Right forelimb (tissue), 1 donor: Measurements from ENCODE around the gene CNTN5.

ENCODE experiments used
- DNase-seq: peaks from one replicate; pipeline ENCODE4 v3.0.0-alpha.2; 2018

The CNTN5 gene

DNA sequence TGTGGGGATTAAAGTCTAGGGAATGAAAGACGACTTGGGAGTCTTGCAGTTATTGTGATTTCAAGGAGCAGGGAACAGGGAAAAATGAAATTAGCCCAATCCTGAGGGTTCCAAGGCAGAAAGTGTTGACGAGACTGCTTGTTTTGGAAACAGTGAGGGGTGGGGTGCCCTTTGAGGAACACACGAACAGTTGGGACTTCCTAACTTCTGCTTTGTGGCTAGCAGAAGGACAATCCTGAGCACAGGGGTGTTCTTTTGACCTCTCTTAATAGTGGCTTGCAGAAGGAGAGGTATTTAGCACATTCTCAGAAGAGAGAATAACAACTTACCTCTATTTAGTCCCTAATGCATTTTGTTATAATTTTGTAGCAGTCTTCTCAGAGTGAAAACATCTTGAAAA, 1120.5 kb downstream of the CNTN5 start:
- no peak for DNase-seq

DNA sequence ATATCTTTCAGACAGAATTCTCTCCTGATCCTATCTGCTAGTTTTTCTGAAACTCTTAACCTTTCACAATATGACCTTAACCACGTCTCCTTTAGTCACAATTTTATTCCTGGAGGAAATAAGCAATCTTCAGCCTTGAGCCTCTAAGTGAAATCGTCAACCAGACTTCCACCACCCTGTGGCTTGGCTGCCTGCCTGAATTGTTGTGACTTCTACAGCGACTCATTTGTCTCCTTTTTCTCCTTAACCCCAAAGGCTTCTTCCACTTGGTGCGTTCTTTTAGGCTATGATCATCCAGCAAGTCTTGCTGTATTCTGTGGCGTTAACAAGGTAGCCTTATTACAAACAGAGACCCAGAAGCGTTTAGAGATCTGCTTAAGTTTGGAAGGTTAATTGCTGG, 1131.2 kb downstream of the CNTN5 start:
- no peak for DNase-seq

DNA sequence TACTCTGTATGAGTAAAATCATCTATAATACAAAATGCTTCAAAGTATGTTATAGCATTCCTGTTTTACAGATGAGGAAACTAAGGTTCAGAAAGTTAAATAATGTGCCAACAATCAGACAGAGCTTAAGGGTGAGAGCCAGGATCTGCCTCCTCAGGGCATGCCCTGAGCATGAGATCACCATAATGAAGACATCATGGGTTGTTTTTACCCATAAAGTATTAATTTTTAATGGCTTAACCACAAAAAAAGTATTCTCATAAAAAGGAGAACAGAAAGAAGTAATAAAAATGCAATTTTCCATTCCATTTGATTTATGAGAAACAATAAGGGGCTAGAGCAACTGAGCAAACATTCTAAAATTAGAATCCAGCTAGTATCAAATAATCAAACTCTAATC, 1132.0 kb downstream of the CNTN5 start:
- no peak for DNase-seq

DNA sequence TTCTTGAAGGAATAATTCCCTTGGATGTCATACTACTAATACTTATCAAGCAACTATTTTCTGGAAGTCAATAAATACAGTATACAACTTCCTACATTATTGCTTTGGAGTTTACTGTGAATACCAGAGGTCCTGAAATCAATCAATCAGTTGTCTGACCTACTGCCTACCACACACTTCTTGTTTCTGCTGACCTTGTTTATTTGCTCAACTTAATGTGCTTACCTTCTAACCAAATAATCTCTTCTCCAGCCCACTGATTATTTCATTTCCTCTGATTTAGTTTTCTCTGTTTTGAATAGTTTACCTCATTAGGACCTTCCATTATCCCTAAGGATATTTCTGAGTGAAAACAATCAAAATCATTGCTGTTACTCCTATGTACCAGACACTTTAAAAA, 1142.7 kb downstream of the CNTN5 start:
- DNase-seq, result no peak

DNA sequence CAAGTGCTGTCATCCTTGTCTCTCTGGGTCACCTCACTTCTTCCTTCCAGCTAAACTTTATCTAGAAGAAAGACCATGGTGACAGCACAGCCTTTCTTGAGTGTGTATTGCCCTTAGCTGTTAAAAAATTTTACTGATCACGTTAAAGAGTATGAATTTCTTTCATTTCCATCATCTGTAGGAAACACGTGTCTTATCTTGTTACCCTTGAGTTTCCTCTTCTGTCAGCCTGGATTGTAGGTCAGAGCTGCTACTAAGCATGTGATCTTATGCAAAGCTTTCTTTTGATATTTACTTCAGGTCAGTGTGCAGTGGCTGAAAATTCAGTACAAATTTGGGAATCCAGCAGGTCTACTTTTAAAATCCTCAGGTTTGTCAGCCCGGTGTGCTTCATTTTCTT, 1154.1 kb downstream of the CNTN5 start:
- DNase-seq, result no peak

DNA sequence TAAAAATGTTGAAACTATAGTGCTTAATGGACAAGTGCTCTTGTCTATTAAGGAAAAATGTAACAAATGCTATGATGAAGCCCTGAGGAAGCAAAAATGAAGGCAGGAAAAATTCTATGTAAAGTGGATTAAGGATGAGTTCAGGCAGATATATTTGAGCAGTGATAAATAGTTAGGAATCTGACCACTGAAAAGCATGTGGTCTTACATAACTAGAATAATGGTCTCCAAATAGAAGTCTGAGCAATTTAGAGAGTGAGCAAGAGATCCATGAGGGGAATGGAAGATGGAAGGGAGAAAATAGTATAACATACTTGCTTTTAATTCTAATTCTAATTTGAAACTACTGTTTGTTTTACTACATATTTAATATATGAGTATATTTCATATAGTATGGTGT, 1155.7 kb downstream of the CNTN5 start:
- DNase-seq, result no peak

DNA sequence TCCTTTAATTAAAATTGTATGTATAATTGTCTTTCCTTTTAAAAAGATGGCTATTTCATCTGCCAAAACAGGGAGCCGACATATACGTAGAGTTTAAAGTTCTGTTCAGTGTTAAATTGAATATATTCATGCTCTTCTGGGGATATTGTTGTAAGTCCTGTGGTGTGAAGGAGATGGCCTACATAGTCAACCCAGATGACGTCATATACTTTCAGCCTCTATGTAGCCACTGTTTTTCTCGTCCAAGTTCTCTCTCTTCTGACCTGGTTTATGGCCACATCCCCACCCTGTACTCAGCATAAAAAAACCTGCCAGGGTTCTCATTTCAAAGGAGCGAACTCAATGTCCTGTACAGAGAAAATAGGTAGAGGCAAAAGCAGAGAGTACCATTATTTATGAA, 1156.9 kb downstream of the CNTN5 start:
- no peak for DNase-seq

DNA sequence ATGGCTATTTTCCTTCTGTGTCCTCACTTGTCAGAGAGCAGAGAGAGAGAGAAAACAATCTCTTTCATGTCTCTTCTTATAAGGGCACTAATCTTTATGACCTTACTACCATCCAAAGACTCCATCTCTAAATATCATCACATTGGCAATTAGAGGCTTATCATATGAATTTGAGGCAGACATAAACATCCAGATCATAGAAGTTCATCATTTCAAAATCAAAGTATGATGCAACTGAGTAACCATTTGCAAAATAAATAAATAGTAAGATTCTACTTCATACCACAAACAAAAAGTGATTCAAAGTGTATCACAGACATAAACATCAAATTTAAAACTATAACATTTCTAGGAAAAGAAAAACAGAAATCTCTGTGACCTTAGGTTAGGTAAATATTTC, 1161.6 kb downstream of the CNTN5 start:
- DNase-seq, result no peak

DNA sequence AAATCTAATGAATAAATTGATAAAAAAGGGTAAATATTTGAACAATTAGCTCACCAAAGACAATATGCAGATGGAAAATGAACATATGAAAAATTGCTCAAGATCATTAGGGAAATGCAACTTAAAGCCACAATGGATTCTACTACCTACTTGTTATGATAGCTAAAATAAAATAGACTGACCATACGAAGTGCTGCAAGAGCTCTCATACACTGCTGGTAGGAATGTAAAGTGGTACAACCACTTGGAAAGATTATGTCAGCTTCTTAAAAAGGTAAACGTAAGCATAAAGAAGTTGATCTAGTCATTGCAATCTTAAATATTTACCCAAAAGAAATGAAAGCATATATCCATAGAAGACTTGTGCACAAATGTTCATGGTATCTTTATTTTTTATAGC, 1162.2 kb downstream of the CNTN5 start:
- DNase-seq, result no peak

DNA sequence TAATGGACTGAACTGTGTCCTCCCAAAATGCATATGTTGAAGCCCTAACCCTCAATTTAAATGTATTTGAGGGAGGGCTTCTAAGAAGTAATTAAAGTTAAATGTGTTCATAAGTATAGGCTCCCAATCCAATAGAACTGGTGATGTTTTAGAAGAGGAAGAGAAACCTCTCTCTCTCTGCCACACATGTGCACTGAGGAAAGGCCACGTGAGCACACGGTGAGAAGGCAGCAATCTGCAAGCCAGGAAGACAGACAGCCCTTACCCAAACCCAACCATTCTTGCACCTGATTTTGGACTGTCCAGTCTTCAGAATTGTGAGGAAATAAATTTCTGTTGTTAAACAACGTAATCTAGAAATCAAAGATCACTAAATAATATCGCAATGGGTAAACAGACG, 1164.8 kb downstream of the CNTN5 start:
- DNase-seq, result no peak

DNA sequence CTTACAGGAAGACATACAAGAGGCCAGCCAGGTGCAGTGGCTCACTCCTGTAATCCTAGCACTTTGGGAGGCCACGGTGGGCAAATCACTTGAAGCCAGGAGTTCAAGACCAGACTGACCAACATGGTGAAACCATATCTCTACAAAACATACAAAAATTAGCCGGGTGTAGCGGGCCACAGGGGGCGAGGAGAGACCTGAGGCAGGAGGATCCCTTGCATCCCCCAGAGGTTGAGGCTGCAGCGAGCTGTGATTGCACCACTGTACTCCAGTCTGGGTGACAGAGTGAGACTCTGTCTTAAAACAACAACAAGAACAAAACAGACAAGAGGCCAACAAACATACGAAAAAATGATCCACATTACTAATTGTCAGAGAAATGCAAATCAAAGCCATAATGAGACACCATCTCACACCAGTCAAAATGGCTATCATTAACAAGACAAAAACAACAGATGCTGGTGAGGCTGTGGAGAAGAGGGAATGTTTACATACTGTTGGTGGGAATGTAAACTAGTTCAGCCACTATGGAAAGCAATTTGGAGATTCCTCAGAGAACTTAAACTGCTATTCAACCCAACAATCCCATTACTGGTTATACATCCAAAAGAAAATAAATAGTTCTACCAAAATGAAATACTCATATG, 1167.5 kb downstream of the CNTN5 start:
- DNase-seq, result no peak

DNA sequence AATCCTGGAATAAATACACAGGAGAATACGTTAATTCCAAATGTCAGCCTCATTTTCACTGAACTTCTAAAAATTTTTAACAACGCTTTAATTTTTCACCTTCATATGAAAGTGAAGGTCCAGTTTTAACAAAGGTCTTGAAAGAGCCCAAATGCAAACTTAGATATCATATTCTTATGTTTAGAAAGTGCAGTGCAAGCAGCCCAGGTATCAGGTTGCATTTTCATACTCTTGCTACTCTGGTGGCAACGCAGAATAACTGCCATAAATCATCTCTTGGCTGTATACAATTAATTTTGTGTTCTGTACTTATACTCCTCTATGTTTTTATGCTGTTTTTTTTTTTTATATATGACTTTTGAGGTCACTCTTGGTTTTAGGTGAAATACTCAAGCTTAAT, 1169.6 kb downstream of the CNTN5 start:
- no peak for DNase-seq

DNA sequence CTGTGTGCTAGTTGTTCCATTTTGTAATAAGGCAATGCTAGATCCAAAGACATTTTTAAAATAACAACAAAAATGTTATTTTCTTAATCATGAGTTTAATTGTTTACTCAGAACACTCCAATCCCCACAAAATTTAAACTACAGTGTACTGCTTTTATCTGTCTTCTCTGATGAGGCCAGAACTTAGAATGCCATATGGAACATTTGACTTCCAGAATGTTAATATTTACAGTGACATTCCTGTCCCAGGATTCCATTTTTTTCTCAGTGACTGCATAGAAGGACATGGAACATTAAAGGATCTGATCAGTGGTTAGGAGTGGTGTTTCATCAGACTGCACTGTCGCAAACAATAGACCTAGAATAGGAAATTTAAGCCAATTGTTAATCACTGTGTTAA, 1171.4 kb downstream of the CNTN5 start:
- DNase-seq, result no peak

DNA sequence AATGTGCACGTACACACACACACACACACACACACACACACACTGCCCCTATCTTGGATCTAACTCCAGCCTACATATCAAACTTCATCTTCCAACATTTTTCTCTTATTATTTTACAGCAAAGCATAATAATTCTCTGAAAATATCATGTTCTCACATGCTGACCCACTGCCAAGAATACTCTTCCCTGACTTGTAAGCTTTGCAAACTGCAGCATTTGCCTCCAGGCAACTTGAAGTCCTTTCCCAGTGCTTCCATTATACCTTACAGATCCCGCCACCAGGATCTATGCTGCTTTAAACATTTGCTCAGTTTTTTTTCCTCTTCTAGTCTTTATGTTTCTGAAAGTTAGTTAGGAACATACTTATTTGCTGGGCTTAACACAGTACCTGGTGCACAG, 1183.0 kb downstream of the CNTN5 start:
- DNase-seq, result no peak

DNA sequence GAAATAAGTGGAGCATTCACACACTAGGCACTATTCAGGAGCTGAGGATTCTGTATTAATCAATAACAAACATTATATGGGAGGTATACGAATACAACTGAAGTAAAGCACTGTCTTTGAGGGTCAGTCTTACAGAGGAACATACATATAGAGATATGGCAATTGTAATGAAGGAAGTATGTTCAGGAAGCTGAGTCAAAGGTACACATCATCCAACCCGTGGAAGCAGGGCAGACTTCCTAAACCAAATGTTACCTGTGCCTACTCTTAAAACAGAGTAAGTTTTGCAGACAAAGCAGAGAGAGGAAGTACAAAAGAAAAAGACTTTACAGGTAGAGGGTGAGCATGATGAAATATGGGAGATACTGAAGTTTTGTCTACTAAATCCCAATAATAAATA, 1185.2 kb downstream of the CNTN5 start:
- DNase-seq, result no peak

DNA sequence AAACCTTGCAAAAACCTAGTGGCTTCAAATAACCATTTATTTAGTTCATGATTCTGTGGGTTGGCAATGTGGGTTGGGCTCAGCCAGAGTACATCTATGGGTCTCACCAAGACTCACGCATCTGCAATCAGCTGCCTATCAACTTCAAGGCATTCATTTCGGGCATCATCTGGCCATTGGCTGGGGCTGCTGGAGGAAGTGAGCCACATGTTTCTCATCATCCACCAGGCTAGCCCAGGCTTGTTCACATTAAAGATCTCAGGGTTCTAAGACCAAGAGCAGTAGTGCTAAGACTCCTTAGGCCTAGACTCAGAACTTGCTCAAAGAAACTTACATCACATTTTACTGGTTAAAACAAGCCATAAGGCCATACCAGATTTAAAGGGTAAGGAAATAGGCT, 1187.5 kb downstream of the CNTN5 start:
- no peak for DNase-seq

DNA sequence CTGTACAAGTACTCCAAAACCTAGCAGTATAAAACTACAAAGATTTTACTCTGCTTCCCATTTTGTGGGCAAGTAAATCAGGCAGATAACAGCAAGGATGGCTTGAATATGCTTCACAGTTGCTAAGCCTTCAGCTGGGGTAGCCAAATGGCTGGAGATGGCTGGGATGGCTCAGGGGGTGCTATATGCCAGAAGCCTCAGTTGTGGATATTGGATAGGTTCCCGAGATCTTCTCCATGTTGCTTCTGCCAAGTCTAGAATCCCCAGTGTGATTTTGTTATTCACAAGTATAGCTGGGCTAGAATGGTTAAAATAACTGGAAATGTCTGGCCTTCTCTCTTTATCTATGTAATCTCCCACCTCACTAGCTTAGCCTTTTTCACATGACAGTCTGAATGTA, 1194.0 kb downstream of the CNTN5 start:
- no peak for DNase-seq

DNA sequence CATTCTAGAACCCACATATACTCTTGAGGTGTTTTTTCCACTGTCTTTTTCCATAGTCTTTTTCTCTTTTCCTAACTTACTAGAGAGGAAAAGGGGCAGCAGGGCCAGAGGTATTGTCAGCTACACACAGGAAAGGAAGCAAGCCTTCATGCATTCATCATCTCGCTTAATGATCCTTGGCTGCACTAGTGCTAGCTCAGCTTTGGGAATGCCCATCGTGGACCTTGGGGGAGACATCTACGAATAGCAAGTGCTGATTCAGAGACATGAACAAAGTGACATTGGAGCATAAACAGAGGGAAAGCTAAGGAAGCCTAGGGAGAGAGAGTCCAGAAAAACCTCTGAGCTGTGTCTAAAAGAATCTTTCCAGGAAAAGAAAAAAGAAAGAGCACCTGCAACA, 1200.1 kb downstream of the CNTN5 start:
- DNase-seq, result no peak

DNA sequence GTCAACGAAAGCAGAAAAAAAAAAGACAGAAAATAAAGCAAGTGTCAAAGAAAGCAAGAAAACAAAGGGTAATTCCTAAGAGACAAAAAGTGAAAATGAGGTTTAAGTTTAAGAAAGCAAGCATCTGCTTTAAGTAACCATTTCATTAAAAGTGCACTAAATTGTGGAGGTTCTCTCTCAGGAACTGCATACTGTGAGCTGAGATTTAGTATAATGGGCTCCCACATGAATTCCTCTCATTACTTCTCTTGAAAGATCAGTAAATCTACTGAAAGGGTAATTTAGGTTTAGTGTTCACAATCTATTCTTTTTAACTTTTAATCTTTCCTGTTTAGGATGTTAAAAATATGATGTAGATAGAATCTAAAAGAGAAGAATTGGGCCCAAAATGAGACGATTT, 1201.0 kb downstream of the CNTN5 start:
- no peak for DNase-seq

DNA sequence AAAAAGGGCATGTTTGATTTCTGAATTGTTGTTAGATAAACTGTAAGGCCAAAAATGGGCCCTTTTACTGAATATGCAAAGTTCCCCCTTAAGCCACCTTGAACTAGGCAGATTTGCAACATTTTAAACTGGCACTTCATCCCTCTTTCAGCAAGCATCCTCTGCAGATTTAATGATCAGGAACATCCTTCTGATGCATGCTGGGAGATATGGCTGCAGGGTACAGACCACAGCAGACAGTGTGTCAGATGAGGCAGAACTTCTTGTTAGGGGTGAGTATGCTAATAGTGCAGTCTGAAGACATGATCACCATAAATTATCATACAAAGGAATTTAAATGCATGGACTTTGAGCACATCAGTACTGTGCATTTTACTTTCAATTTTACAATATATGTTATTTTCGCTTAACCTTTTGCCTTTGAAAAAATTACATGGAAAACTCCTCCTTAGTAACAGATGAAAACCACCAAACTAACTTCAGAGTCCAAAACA, 1203.8 kb downstream of the CNTN5 start:
- no peak for DNase-seq

DNA sequence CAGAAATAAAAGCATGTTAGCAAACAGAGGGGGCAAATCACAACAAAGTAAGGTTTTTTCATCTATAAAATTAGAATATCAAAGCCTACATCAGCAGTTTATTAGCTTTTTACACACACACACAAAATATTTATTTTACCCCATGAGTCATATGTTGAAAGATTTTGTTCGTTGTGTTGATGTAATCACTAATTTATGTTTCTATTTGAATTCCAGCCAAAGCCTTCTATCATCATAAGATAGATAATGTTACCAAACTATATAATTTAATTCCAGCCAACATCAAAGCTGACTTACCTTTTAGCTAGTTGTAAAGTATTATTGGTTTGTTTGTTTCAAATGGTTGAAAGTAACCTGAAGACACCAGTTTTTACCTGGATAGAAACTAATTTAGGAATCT, 1208.3 kb downstream of the CNTN5 start:
- DNase-seq, result no peak

DNA sequence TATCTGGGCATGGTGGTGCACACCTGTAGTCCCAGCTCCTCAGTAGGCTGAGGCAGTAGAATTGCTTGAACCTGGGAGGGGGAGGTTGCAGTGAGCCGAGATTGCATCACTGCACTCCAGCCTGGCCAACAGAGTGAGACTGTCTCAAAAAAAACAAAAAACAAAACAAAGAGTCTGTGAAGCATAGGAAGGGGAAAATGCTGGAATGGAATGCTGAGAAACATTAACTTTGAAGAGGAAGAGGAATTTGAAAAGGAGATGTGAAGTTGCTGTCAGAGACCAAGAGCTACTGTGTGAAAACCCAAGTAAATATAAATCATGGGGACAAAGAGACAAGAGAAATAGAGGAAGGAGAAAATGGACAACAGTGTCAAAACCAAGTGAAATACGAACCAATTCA, 1211.3 kb downstream of the CNTN5 start:
- no peak for DNase-seq

DNA sequence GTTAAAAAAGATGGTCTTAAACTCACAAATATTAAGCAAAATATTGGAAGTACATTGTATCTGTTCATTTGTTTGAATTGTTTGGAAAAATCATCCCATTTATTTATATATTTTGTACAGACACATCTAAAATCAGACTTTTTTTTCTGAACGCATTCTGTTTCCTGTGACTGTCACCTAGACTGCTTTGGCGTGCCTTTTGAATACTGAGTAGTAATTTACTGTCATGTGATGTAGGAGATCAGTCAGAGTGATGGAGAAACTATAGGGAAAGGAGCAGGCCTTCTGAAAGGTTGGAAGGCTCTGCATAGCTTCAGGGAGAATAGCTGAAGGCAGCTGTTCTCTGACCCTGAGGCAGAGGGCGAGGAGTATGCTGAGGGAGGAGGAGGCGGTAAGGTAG, 1214.3 kb downstream of the CNTN5 start:
- DNase-seq, result no peak

DNA sequence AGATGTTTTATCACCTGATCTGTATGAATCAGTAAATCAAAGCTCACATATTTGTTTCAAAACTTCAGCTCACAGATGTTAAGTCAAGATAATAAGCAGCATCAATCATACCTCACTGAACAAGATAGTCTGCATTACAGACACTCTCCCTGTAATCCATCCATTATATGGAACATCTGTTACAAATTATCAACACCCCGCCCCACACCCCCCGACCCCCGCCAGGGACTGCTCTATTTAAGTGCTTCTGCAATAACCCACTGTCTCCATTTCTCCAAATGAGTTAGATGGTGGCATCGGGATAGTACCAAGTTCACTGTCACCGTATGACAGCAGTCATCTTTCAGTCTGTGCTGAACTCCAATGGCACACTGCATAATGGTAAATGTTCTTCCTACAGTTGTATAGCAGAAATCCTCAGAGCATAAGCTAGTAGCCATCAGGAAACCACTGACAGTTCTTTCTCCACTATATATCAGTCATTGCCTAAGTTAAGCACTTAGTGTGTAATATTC, 1219.3 kb downstream of the CNTN5 start:
- DNase-seq, result no peak

DNA sequence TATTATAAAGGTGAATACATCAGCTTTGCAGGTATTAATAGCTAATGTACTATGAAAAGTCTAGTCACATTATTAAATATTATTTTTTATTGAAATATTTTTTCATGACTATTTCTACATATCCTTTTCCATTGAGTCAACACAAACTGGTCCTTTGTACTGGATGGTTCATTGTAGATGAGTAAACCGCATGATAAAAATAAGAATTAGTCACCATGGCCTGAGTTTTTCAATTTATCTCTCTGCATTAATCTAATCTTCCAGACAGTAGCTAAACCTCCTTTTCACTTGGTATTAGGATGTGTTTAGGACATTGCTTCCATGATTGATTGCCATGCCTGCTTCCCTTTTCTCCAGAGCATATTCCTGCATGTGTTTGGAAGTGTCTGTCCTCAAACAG, 1227.0 kb downstream of the CNTN5 start:
- no peak for DNase-seq
